WTC11 (cell line): Measurements from ENCODE around the gene NCAM2. TPM values are rescaled to one million over a fixed set of nuclear protein-coding genes. Genes with fewer than 3 reads are reported as not detected.
A peak's percentile ranks its signal among the peaks of the same experiment; 100 is the strongest.

Experiments used
- ATAC-seq: fragments of 200-7000 bp; cut with Tn5 transposase; 2 replicates; pipeline ENCODE4 v1.10.0; 2021; ENCODE audit warnings: mild to moderate bottlenecking, moderate library complexity
- CTCF ChIA-PET: fragments of 300-600 bp; sonication (Branson Sonifier 250); formaldehyde crosslinking; loops from one replicate; lab custom pipeline; 2021; ENCODE audit warnings: antibody characterized with exemption; lab: Charles Lee
- POLR2A ChIA-PET: fragments of 350-600 bp; sonication (Branson Sonifier 250); formaldehyde crosslinking; loops from one replicate; lab custom pipeline; 2021; ENCODE audit warnings: antibody characterized with exemption; lab: Charles Lee
- DNase-seq: peaks from one replicate; pipeline ENCODE4 v3.0.0; 2021; ENCODE audit warnings: low spot score
- H3K27ac Mint-ChIP-seq: 2 replicates; pipeline ENCODE4 v1.8.0; 2021; ENCODE audit warnings: mixed read lengths
- H3K27me3 Mint-ChIP-seq: 2 replicates; pipeline ENCODE4 v1.8.0; 2021; ENCODE audit warnings: low read depth, mild to moderate bottlenecking, moderate library complexity, mixed read lengths
- H3K36me3 Mint-ChIP-seq: 2 replicates; pipeline ENCODE4 v1.8.0; 2021; ENCODE audit warnings: mixed read lengths
- H3K4me1 Mint-ChIP-seq: 2 replicates; pipeline ENCODE4 v1.8.0; 2022; ENCODE audit warnings: mixed read lengths
- H3K4me3 Mint-ChIP-seq: 2 replicates; pipeline ENCODE4 v1.8.0; 2021; ENCODE audit warnings: mild to moderate bottlenecking, moderate library complexity, mixed read lengths
- H3K9me3 Mint-ChIP-seq: 2 replicates; pipeline ENCODE4 v1.8.0; 2021; ENCODE audit warnings: mixed read lengths
- CDX4 ChIP-seq: fragments of 250-450 bp; sonication (Bioruptor Pico); IDR thresholded peaks from 2 replicates; pipeline ENCODE4 v1.9.0; 2021; ENCODE audit warnings: moderate library complexity, mild to moderate bottlenecking, inconsistent platforms, borderline replicate concordance
- GABPB1 ChIP-seq: sonication (generic); formaldehyde crosslinking; IDR thresholded peaks from 2 replicates; pipeline ENCODE4 v1.8.1; 2023; ENCODE audit warnings: mild to moderate bottlenecking, missing genetic modification reagents
- HMGXB4 ChIP-seq: sonication (generic); formaldehyde crosslinking; IDR thresholded peaks from 2 replicates; pipeline ENCODE4 v1.8.1; 2023; ENCODE audit warnings: mild to moderate bottlenecking, moderate library complexity, missing genetic modification reagents
- NR1H2 ChIP-seq: sonication (generic); formaldehyde crosslinking; IDR thresholded peaks from 2 replicates; pipeline ENCODE4 v1.9.0; 2021; ENCODE audit warnings: mild to moderate bottlenecking, moderate library complexity, missing genetic modification reagents
- NR3C1 ChIP-seq: sonication (generic); formaldehyde crosslinking; conservative IDR thresholded peaks from 2 replicates; pipeline ENCODE4 v1.8.1; 2023; ENCODE audit warnings: low read depth, mild to moderate bottlenecking, missing genetic modification reagents
- RORB ChIP-seq: fragments of 250-450 bp; sonication (Bioruptor Pico); IDR thresholded peaks from 2 replicates; pipeline ENCODE4 v1.9.0; 2021; ENCODE audit warnings: mild to moderate bottlenecking
- SP1 ChIP-seq: sonication (generic); formaldehyde crosslinking; conservative IDR thresholded peaks from 2 replicates; pipeline ENCODE4 v1.8.1; 2022; ENCODE audit warnings: missing genetic modification reagents
- ZNF219 ChIP-seq: sonication (generic); formaldehyde crosslinking; IDR thresholded peaks from 2 replicates; pipeline ENCODE4 v1.8.0; 2023; ENCODE audit warnings: missing genetic modification reagents, mild to moderate bottlenecking, borderline replicate concordance
- total RNA-seq: library from RNA; stranded (reverse); gene quantifications from 3 replicates; pipeline ENCODE4 v1.2.3, GENCODE V29; 2021
- TF ChIP-seq, protein P1 (sequence below): sonication (generic); formaldehyde crosslinking; IDR thresholded peaks from 2 replicates; pipeline ENCODE4 v1.8.0; 2022; ENCODE audit warnings: mild to moderate bottlenecking, missing genetic modification reagents
- TF ChIP-seq, protein P2 (sequence below): fragments of 250-450 bp; sonication (Bioruptor Pico); IDR thresholded peaks from 2 replicates; pipeline ENCODE4 v1.9.0; 2021; ENCODE audit warnings: mild to moderate bottlenecking
- TF ChIP-seq, protein P3 (sequence below): sonication (generic); formaldehyde crosslinking; IDR thresholded peaks from 2 replicates; pipeline ENCODE4 v1.8.1; 2022; ENCODE audit warnings: low read depth, mild to moderate bottlenecking, moderate library complexity, missing genetic modification reagents, borderline replicate concordance
- TF ChIP-seq, protein P4 (sequence below): sonication (generic); formaldehyde crosslinking; IDR thresholded peaks from 2 replicates; pipeline ENCODE4 v1.8.1; 2023; ENCODE audit warnings: mild to moderate bottlenecking, missing genetic modification reagents, moderate library complexity
- TF ChIP-seq, protein P5 (sequence below): sonication (generic); formaldehyde crosslinking; conservative IDR thresholded peaks from 2 replicates; pipeline ENCODE4 v1.8.1; 2022; ENCODE audit warnings: mild to moderate bottlenecking, missing genetic modification reagents

NCAM2 gene
- total RNA-seq, 1 experiment from 2014 or later, result 1.6 TPM

- TF ChIP-seq, protein P1, sequence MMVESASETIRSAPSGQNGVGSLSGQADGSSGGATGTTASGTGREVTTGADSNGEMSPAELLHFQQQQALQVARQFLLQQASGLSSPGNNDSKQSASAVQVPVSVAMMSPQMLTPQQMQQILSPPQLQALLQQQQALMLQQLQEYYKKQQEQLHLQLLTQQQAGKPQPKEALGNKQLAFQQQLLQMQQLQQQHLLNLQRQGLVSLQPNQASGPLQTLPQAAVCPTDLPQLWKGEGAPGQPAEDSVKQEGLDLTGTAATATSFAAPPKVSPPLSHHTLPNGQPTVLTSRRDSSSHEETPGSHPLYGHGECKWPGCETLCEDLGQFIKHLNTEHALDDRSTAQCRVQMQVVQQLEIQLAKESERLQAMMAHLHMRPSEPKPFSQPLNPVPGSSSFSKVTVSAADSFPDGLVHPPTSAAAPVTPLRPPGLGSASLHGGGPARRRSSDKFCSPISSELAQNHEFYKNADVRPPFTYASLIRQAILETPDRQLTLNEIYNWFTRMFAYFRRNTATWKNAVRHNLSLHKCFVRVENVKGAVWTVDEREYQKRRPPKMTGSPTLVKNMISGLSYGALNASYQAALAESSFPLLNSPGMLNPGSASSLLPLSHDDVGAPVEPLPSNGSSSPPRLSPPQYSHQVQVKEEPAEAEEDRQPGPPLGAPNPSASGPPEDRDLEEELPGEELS (CRISPR knock-in tag), result no peak
- no peak for TF ChIP-seq HMGXB4
- no peak for TF ChIP-seq GABPB1 (CRISPR knock-in tag)
- TF ChIP-seq, all 79 proteins: peak for 0
Measured at GRCh38 chr21:21039624-21040170, 41.5 kb downstream of the NCAM2 start (continued).

DNA sequence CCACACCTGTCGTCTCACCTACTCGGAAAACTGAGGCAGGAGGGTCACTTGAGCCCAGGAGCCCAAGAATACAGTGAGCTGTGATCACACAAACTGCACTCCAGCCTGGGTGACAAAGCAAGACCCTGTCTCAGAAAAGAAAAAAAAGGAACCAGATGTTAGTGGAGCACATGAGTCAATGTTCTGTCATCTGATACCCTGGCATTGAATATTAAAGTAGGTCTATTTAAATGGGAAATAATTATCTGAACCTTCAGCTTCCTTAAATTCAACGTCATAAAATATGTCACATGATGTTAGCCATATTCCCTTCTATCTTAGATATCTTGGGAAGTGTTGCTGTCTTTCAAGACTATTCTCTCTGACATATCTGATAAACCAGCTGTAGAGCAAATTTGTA lies 47.3 kb downstream of the NCAM2 start:
- no peak for DNase-seq
- Mint-ChIP-seq H3K27ac (peak overlapping the region; percentile 88; the same call in 1 of the 2 replicates), H3K27me3 (no peaks in the 10 kb centered on the region), H3K36me3 (no peaks in the 10 kb centered on the region)
- TF ChIP-seq SP1 (CRISPR knock-in tag), result no peak
- TF ChIP-seq, protein P1 (CRISPR knock-in tag), result no peak
- TF ChIP-seq ZNF219 (CRISPR knock-in tag), result no peak
- TF ChIP-seq NR1H2, result no peak
- TF ChIP-seq, protein P2, sequence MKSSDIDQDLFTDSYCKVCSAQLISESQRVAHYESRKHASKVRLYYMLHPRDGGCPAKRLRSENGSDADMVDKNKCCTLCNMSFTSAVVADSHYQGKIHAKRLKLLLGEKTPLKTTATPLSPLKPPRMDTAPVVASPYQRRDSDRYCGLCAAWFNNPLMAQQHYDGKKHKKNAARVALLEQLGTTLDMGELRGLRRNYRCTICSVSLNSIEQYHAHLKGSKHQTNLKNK, result no peak
- no peak for TF ChIP-seq NR3C1 (CRISPR knock-in tag)
- no peak for TF ChIP-seq RORB (CRISPR knock-in tag)
- TF ChIP-seq CDX4 (CRISPR knock-in tag), result no peak
- TF ChIP-seq, protein P3, sequence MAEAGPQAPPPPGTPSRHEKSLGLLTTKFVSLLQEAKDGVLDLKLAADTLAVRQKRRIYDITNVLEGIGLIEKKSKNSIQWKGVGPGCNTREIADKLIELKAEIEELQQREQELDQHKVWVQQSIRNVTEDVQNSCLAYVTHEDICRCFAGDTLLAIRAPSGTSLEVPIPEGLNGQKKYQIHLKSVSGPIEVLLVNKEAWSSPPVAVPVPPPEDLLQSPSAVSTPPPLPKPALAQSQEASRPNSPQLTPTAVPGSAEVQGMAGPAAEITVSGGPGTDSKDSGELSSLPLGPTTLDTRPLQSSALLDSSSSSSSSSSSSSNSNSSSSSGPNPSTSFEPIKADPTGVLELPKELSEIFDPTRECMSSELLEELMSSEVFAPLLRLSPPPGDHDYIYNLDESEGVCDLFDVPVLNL, result no peak
- TF ChIP-seq, protein P4, sequence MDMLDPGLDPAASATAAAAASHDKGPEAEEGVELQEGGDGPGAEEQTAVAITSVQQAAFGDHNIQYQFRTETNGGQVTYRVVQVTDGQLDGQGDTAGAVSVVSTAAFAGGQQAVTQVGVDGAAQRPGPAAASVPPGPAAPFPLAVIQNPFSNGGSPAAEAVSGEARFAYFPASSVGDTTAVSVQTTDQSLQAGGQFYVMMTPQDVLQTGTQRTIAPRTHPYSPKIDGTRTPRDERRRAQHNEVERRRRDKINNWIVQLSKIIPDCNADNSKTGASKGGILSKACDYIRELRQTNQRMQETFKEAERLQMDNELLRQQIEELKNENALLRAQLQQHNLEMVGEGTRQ, result no peak
- TF ChIP-seq, protein P5, sequence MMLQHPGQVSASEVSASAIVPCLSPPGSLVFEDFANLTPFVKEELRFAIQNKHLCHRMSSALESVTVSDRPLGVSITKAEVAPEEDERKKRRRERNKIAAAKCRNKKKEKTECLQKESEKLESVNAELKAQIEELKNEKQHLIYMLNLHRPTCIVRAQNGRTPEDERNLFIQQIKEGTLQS, result no peak
- TF ChIP-seq, all 79 proteins: peak for 0
- Mint-ChIP-seq H3K4me3 (peak overlapping the region; percentile 38; the same call in 1 of the 2 replicates), H3K9me3 (peaks cover 5% of the 10 kb centered on the region; the same call in 1 of the 2 replicates), H3K4me1 (peaks cover 38% of the 10 kb centered on the region)
- no peak for ATAC-seq
- ChIA-PET CTCF (no interaction called here), POLR2A (no interaction called here)
